HG03045 (cell line): ENCODE data around the gene TJAP1.
"Not testable (repeated sequence)": the region's sequence is repeated elsewhere in the genome, so short reads cannot be mapped to it uniquely, and the experiment has no call there.

ENCODE experiments used
- ATAC-seq: cut with Tn5 transposase; IDR thresholded peaks from one replicate; pipeline ENCODE4 v1.9.1; 2021; ENCODE audit warnings: mild to moderate bottlenecking, moderate library complexity; ENCODE audit not compliant: unreplicated experiment

TJAP1 gene

DNA sequence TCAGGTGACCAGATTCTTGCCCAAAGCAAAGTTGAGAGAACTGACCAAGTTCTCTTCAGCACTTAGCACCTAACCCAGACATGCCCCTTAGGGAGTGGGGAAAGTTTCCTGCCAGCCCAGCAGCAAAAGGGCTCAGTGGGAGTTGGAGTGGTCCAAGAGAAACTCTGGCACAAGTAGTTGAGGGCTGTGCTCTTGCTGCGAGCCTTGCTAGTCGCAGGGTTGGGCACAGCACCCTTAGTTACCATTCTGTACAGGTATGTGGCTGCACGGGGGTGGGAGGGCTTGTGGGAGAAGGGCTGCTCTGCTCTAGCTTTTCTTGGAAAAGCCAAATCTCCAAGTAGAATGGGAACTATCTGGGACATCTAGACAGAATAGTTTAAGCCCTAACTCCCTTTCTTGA lies 45.9 kb downstream of the TJAP1 start:
- ATAC-seq, result no peak

DNA sequence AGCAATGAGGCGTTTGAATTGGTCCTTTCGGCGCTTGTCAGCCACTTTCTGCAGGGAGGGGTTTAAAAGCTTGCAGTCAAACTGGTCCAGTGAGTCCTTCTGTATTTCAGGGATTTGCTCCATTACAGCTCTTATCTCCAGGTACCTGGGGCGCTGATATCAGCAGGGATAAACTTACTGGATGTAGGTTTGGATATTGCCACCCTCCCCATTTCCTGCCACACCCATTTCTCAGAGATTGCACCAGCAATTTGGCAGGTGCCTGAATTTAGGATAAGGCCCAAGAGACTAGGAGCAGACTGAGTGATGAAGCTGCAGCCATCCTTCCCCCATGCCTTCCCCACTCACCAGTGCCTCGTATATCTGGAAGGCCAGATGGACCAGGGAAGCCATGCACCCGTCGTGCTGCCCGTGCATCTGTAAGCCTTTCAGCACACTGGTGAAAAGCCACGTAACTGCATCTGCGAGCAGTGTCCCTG lies 47.2 kb downstream of the TJAP1 start:
- ATAC-seq, result no peak

DNA sequence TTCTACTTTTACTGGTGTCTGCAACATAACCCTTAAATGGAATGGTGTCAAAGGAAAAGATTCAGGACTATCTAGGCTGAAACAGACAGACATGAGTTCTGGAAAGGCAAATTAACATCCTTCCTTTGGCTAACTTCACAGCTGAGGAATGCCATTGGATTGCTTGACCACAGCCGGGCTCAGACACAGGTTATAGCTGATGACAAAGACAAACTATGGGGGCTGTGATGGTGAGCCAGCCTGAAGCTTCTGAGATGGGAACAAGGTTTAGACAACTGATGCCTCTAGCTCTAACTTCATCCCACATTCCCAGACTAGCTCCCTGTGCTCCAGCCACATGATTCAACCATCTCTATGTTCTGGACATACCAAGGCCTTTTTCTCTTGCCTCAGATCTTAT lies 54.8 kb downstream of the TJAP1 start:
- no peak for ATAC-seq

DNA sequence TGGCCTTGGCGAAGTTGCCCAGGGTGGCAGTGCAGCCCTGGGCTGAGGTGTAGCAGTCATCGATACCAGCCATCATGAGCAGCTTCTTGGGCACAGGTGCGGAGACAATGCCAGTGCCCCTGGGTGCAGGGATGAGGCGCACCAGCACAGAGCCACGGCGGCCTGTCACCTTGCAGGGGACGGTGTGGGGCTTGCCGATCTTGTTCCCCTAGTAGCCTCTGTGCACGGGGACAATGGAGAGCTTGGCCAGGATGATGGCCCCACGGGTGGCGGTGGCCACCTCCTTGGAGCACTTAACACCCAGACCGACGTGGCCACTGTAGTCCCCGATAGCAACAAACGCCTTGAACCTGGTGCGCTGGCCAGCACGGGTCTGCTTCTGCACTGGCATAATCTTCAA lies 61.6 kb downstream of the TJAP1 start:
- not testable (repeated sequence) for ATAC-seq

DNA sequence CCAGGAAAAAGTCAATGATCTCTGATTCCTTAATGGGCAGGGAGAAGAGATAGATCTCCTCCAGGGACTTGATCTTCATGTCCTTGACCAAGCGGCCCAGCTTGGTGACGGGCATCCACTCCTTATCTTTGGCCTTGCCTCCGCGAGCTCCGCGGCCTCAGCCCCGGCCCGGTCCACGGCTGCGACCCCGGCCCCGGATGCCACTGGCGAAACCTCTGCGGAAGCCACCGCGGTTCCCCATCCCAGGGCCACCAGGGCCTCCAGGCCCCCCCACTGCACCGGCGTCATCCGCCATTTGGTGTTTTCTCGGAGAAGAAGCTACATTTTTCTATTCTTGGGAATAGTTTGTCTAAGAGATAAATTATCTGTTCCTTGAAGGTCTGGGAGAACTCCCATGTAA lies 62.0 kb downstream of the TJAP1 start:
- ATAC-seq, result not testable (repeated sequence)

DNA sequence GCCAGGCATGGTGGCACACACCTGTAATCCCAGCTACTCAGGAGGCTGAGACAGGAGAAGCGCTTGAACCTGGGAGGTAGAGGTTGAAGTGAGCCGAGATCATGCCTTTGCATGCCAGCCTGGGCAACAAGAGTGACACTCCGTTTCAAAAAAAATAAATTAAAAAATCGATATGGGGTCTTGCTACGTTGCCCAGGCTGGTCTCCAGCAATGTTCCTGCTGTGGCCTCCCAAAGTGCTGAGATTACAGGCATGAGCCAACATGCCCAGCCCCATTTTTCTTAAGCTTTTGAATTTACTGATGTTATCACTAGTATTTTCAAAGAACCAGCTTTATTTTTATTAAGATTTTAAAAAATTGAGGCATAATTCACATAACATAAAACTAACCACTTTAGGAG lies 63.1 kb downstream of the TJAP1 start:
- no peak for ATAC-seq

DNA sequence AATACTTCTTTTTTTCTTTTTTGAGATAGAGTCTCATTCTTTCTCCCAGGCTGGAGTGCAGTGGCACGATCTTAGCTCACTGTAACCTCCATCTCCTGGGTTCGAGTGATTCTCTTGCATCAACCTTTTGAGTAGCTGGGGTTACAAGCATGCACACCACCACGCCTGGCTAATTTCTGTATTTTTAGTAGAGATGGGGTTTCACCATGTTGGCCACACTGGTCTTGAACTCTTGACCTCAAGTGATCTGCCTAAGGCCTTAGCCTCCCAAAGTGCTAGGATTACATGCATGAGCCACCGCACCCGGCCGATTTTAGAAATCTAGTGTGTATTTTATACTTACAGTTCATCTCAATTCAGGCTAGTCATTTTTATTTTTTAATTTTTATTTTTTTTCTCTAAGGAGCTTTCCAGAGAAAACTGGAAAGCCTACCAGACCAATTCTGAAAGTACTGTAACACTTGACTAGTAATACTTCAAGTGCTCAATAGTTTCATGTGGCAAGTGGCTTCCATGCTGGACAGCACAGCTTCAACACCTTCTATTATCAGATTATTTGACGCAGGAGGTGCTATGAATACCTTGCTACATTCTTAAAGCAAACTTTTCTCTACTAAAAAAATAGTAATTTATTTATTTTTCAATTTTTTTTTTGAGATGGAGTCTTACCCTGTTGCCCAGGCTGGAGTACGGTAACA lies 64.6 kb downstream of the TJAP1 start:
- no peak for ATAC-seq

DNA sequence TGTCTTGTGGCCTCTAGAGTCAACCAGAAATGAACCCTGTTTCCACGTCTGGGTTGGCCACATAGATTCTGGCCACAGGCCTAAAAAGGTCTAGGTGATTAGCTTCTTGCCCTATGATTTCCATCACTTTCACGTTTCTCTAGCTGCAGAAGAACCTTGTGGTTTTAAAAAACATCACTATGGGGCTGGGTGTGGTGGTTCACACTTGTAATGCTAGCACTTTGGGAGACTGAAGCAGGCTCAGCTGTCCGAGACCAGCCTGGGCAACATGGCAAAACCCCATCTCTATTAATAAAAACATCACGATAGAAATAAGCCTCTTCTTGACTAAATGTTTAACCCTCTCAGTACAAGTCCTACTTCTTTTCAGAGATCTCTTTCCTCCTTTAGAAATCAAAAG lies 67.1 kb downstream of the TJAP1 start:
- ATAC-seq, result no peak

DNA sequence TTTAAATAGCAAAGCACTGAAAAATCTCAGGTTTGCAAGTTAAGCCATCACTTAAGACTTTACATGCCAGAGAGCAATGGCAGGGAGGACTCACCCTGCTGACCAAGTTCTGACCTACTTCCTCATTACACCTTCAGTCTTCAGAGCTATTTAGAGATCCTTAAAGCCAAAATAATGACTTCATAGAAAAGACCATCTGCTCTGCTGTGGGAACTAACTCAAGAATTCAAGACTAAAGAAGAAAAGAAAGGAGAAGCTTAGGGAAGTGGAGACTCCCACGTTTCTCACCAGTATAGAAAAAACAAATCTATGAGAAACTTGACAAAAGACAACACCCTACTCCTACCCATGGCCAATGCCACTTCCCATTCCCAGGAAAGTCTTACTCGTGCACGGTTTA lies 69.9 kb downstream of the TJAP1 start:
- ATAC-seq, result no peak
